Measurements from ENCODE around the gene RAB31. TPM values are rescaled to one million over a fixed set of nuclear protein-coding genes. Genes with fewer than 3 reads are reported as not detected.
A peak's percentile ranks its signal among the peaks of the same experiment; 100 is the strongest.

Gene RAB31
- total RNA-seq, 1 donor from 2014 or later: 31.2 TPM

GRCh38 chr18:9730786-9731185 lies 22.7 kb downstream of the RAB31 start:
- no peak for TF ChIP-seq CTCF (conservative IDR thresholded peaks at IDR 0.05; ENCODE audit: low read depth, low read length)
- H3K4me3 ChIP-seq (ENCODE audit: low read depth, low read length): no peak overlapping the region
- no peak for DNase-seq (ENCODE audit: low read depth)

GRCh38 chr18:9731380-9731779 lies 23.3 kb downstream of the RAB31 start:
- TF ChIP-seq CTCF (conservative IDR thresholded peaks at IDR 0.05; ENCODE audit: low read depth, low read length): no peak
- peak; percentile 98 for DNase-seq (ENCODE audit: low read depth)
- H3K4me3 ChIP-seq (ENCODE audit: low read depth, low read length): no peak overlapping the region

- TF ChIP-seq CTCF (conservative IDR thresholded peaks at IDR 0.05; ENCODE audit: low read depth, low read length): no peak
- H3K4me3 ChIP-seq (ENCODE audit: low read depth, low read length): no peak overlapping the region
- no peak for DNase-seq (ENCODE audit: low read depth)
Measured at GRCh38 chr18:9732031-9732430, 23.9 kb downstream of the RAB31 start.

- TF ChIP-seq CTCF (conservative IDR thresholded peaks at IDR 0.05; ENCODE audit: low read depth, low read length): no peak
- no peak overlapping the region for H3K4me3 ChIP-seq (ENCODE audit: low read depth, low read length)
- DNase-seq (ENCODE audit: low read depth): no peak
Measured at GRCh38 chr18:9734189-9734588, 26.1 kb downstream of the RAB31 start.

- TF ChIP-seq CTCF (conservative IDR thresholded peaks at IDR 0.05; ENCODE audit: low read depth, low read length): no peak
- no peak overlapping the region for H3K4me3 ChIP-seq (ENCODE audit: low read depth, low read length)
- DNase-seq (ENCODE audit: low read depth): no peak
Measured at GRCh38 chr18:9735238-9735637, 27.1 kb downstream of the RAB31 start.

- DNase-seq (ENCODE audit: low read depth): no peak
- TF ChIP-seq CTCF (conservative IDR thresholded peaks at IDR 0.05; ENCODE audit: low read depth, low read length): no peak
- no peak overlapping the region for H3K4me3 ChIP-seq (ENCODE audit: low read depth, low read length)
Measured at GRCh38 chr18:9735879-9736278, 27.8 kb downstream of the RAB31 start.

- DNase-seq (ENCODE audit: low read depth): no peak
- TF ChIP-seq CTCF (conservative IDR thresholded peaks at IDR 0.05; ENCODE audit: low read depth, low read length): no peak
- H3K4me3 ChIP-seq (ENCODE audit: low read depth, low read length): no peak overlapping the region
Measured at GRCh38 chr18:9736286-9736835, 28.3 kb downstream of the RAB31 start.

Measured in epithelial cell of proximal tubule (primary cell).